Suprapubic skin (tissue), 4 donors: ENCODE measurements around the gene CCNYL1. TPM values are rescaled to one million over a fixed set of nuclear protein-coding genes. Genes with fewer than 3 reads are reported as not detected.
"Not testable (repeated sequence)": the region's sequence is repeated elsewhere in the genome, so short reads cannot be mapped to it uniquely, and the experiment has no call there.

Source experiments
- DNase-seq, 2 donors: peaks; one replicate each; pipeline ENCODE4 v3.0.0-alpha.2; 2019; ENCODE audit warnings: low spot score in 2 of 2
- H3K27ac ChIP-seq: fragments of 200-600 bp; sonication (generic); one replicate; pipeline ENCODE4 v1.5.1; 2019
- H3K27me3 ChIP-seq: fragments of 200-600 bp; sonication (generic); one replicate; pipeline ENCODE4 v1.5.1; 2019
- H3K36me3 ChIP-seq: fragments of 200-600 bp; sonication (generic); one replicate; pipeline ENCODE4 v1.5.1; 2019
- H3K4me1 ChIP-seq: fragments of 200-600 bp; sonication (generic); one replicate; pipeline ENCODE4 v1.5.1; 2019
- H3K4me3 ChIP-seq: fragments of 200-600 bp; sonication (generic); one replicate; pipeline ENCODE4 v1.5.1; 2019; ENCODE audit warnings: mild to moderate bottlenecking
- H3K9me3 ChIP-seq: fragments of 200-600 bp; sonication (generic); one replicate; pipeline ENCODE4 v1.5.1; 2019
- CTCF ChIP-seq, 2 donors: fragments of 200-600 bp in 1 of 2; fragments of 450-650 bp in 1 of 2; sonication (generic) in 1 of 2; IDR thresholded peaks; one replicate each; pipeline ENCODE4 v1.5.1; 2016 to 2019; ENCODE audit warnings: antibody characterized with exemption in 2 of 2, mild to moderate bottlenecking in 1 of 2, moderate library complexity in 1 of 2
- EP300 ChIP-seq: sonication (generic); formaldehyde crosslinking; IDR thresholded peaks from one replicate; pipeline ENCODE4 v1.6.1; 2017; ENCODE audit warnings: antibody characterized with exemption
- POLR2A ChIP-seq, 2 donors: fragments of 450-650 bp; IDR thresholded peaks; one replicate each; pipeline ENCODE4 v1.6.1; 2017; ENCODE audit warnings: antibody characterized with exemption in 2 of 2, mild to moderate bottlenecking in 2 of 2, moderate library complexity in 2 of 2
- POLR2AphosphoS5 ChIP-seq, 3 donors: sonication (generic); formaldehyde crosslinking; IDR thresholded peaks; one replicate each; pipeline ENCODE4 v1.6.1; 2017; ENCODE audit warnings: antibody characterized with exemption in 3 of 3
- WGBS: methylation state at CpG from one replicate; pipeline ENCODE4 v1.1.5; 2018; 5-methylcytosine and 5-hydroxymethylcytosine counted together
- total RNA-seq, 4 donors: library from RNA; depleted of rRNA; stranded (reverse); fragments of >200 nt; gene quantifications; one replicate each; pipeline ENCODE4 v1.1.0, GENCODE V29; 2016

The CCNYL1 gene
- total RNA-seq, 4 donors from 2014 or later, result 3.1 to 11.3 (median 5.4) TPM

GRCh38 chr2:207692206-207693065, 19.0 kb upstream of the CCNYL1 start:
- H3K27me3 ChIP-seq, result no peaks in the 10 kb centered on the region
- no peak overlapping the region for H3K27ac ChIP-seq
- no peaks in the 10 kb centered on the region for H3K9me3 ChIP-seq
- H3K36me3 ChIP-seq, result no peaks in the 10 kb centered on the region
- WGBS, result 55% methylated on average over 7 of the region's 7 CpGs
- H3K4me1 ChIP-seq, result no peaks in the 10 kb centered on the region
- H3K4me3 ChIP-seq, result no peak overlapping the region
- TF ChIP-seq CTCF (IDR thresholded peaks at IDR 0.05) (peak in 1 of 2 donors; percentile 15), EP300 (no peak), POLR2A (IDR thresholded peaks at IDR 0.05) (no peak)
- no peak for DNase-seq

- WGBS, result 45% methylated on average over 4 of the region's 4 CpGs
- Histone ChIP-seq H3K27me3 (no peaks in the 10 kb centered on the region), H3K27ac (no peak overlapping the region), H3K4me3 (no peak overlapping the region), H3K36me3 (no peaks in the 10 kb centered on the region), H3K4me1 (no peaks in the 10 kb centered on the region), H3K9me3 (no peaks in the 10 kb centered on the region)
- no peak for TF ChIP-seq CTCF (IDR thresholded peaks at IDR 0.05)
- no peak for TF ChIP-seq EP300
- TF ChIP-seq POLR2AphosphoS5 (IDR thresholded peaks at IDR 0.05), result no peak
- TF ChIP-seq POLR2A (IDR thresholded peaks at IDR 0.05), result no peak
- DNase-seq, result no peak
Observed at GRCh38 chr2:207693641-207694249, 17.7 kb upstream of the CCNYL1 start.

- no peak overlapping the region for H3K27ac ChIP-seq
- H3K4me1 ChIP-seq, result no peaks in the 10 kb centered on the region
- H3K27me3 ChIP-seq, result no peaks in the 10 kb centered on the region
- TF ChIP-seq EP300 (no peak), POLR2AphosphoS5 (IDR thresholded peaks at IDR 0.05) (no peak), POLR2A (IDR thresholded peaks at IDR 0.05) (no peak), CTCF (IDR thresholded peaks at IDR 0.05) (no peak)
- H3K36me3 ChIP-seq, result no peaks in the 10 kb centered on the region
- DNase-seq, result no peak
- 67% methylated on average over 4 of the region's 4 CpGs for WGBS
- H3K4me3 ChIP-seq, result no peak overlapping the region
- no peaks in the 10 kb centered on the region for H3K9me3 ChIP-seq
Observed at GRCh38 chr2:207694811-207695281, 16.6 kb upstream of the CCNYL1 start.

- Histone ChIP-seq H3K4me3 (no peak overlapping the region), H3K27me3 (no peaks in the 10 kb centered on the region), H3K27ac (no peak overlapping the region), H3K9me3 (no peaks in the 10 kb centered on the region), H3K4me1 (no peaks in the 10 kb centered on the region), H3K36me3 (no peaks in the 10 kb centered on the region)
- 79% methylated on average over 4 of the region's 4 CpGs for WGBS
- no peak for DNase-seq
- TF ChIP-seq POLR2AphosphoS5 (IDR thresholded peaks at IDR 0.05), result no peak
- TF ChIP-seq CTCF (IDR thresholded peaks at IDR 0.05), result no peak
- TF ChIP-seq EP300, result no peak
- TF ChIP-seq POLR2A (IDR thresholded peaks at IDR 0.05), result no peak
Observed at GRCh38 chr2:207695293-207695692, 16.1 kb upstream of the CCNYL1 start.

GRCh38 chr2:207696911-207697310, 14.5 kb upstream of the CCNYL1 start:
- 49% methylated on average over 5 of the region's 5 CpGs for WGBS
- not testable (repeated sequence) for H3K4me1 ChIP-seq, H3K9me3 ChIP-seq, H3K27me3 ChIP-seq, H3K27ac ChIP-seq, H3K4me3 ChIP-seq, DNase-seq, H3K36me3 ChIP-seq
